ENCODE measurements around the gene ISOC2. TPM values are rescaled to one million over a fixed set of nuclear protein-coding genes. Genes with fewer than 3 reads are reported as not detected.
A peak's percentile ranks its signal among the peaks of the same experiment; 100 is the strongest.
"Not testable (repeated sequence)": the region's sequence is repeated elsewhere in the genome, so short reads cannot be mapped to it uniquely, and the experiment has no call there.

ISOC2 gene
- total RNA-seq, 6 experiments from 2014 or later, result 60.1 to 81.4 (median 66.8) TPM

GRCh38 chr19:55424518-55424917 is 36.9 kb downstream of the ISOC2 start:
- peaks cover 37% of the 10 kb centered on the region for H3K27me3 Mint-ChIP-seq (ENCODE audit: insufficient read depth)
- H3K27ac Mint-ChIP-seq, result no peak overlapping the region
- DNase-seq, result no peak
- no peaks in the 10 kb centered on the region for H3K36me3 Mint-ChIP-seq (ENCODE audit: low read depth)
- H3K4me3 Mint-ChIP-seq, result no peak overlapping the region
- no peaks in the 10 kb centered on the region for H3K9me3 Mint-ChIP-seq
- no peaks in the 10 kb centered on the region for H3K4me1 Mint-ChIP-seq (ENCODE audit: low read depth)
- TF ChIP-seq CTCF (IDR thresholded peaks at IDR 0.05), result no peak

- no peak for DNase-seq
- TF ChIP-seq CTCF (IDR thresholded peaks at IDR 0.05), result no peak
- Mint-ChIP-seq H3K27me3 (ENCODE audit: insufficient read depth) (peaks cover 35% of the 10 kb centered on the region), H3K4me3 (no peak overlapping the region), H3K4me1 (ENCODE audit: low read depth) (peaks cover 2% of the 10 kb centered on the region), H3K36me3 (ENCODE audit: low read depth) (no peaks in the 10 kb centered on the region), H3K9me3 (no peaks in the 10 kb centered on the region), H3K27ac (no peak overlapping the region)
These were observed 38.0 kb downstream of the ISOC2 start for GRCh38 chr19:55423225-55424005.

GRCh38 chr19:55421281-55421680 is 40.2 kb downstream of the ISOC2 start:
- H3K4me3 Mint-ChIP-seq, H3K27ac Mint-ChIP-seq: not testable (repeated sequence)
- H3K27me3 Mint-ChIP-seq (ENCODE audit: insufficient read depth), result peaks cover 25% of the 10 kb centered on the region

GRCh38 chr19:55419624-55420236 is 41.7 kb downstream of the ISOC2 start:
- Mint-ChIP-seq H3K27ac (no peak overlapping the region), H3K9me3 (no peaks in the 10 kb centered on the region), H3K4me1 (ENCODE audit: low read depth) (peaks cover 9% of the 10 kb centered on the region), H3K27me3 (ENCODE audit: insufficient read depth) (peaks cover 15% of the 10 kb centered on the region), H3K4me3 (no peak overlapping the region), H3K36me3 (ENCODE audit: low read depth) (no peaks in the 10 kb centered on the region)
- no peak for DNase-seq
- no peak for TF ChIP-seq CTCF (IDR thresholded peaks at IDR 0.05)

More at GRCh38 chr19:55421281-55421680, 40.2 kb downstream of the ISOC2 start:
- H3K9me3 Mint-ChIP-seq; H3K4me1 Mint-ChIP-seq (ENCODE audit: low read depth); H3K36me3 Mint-ChIP-seq (ENCODE audit: low read depth); DNase-seq: not testable (repeated sequence)

GRCh38 chr19:55419103-55419502 is 42.3 kb downstream of the ISOC2 start:
- no peaks in the 10 kb centered on the region for H3K9me3 Mint-ChIP-seq
- peaks cover 15% of the 10 kb centered on the region for H3K27me3 Mint-ChIP-seq (ENCODE audit: insufficient read depth)
- no peaks in the 10 kb centered on the region for H3K36me3 Mint-ChIP-seq (ENCODE audit: low read depth)
- no peak for DNase-seq
- no peak overlapping the region for H3K4me3 Mint-ChIP-seq
- TF ChIP-seq CTCF (IDR thresholded peaks at IDR 0.05), result no peak
- H3K27ac Mint-ChIP-seq, result no peak overlapping the region
- H3K4me1 Mint-ChIP-seq (ENCODE audit: low read depth), result peaks cover 9% of the 10 kb centered on the region

- DNase-seq, result peak; percentile 90
- no peaks in the 10 kb centered on the region for H3K9me3 Mint-ChIP-seq
- no peaks in the 10 kb centered on the region for H3K36me3 Mint-ChIP-seq (ENCODE audit: low read depth)
- H3K27me3 Mint-ChIP-seq (ENCODE audit: insufficient read depth), result peaks cover 8% of the 10 kb centered on the region
- TF ChIP-seq CTCF (IDR thresholded peaks at IDR 0.05), result peak; percentile 83
- no peak overlapping the region for H3K4me3 Mint-ChIP-seq
- H3K27ac Mint-ChIP-seq, result peak overlapping the region; percentile 53; the same call in 1 of the 2 replicates
- H3K4me1 Mint-ChIP-seq (ENCODE audit: low read depth), result peaks cover 9% of the 10 kb centered on the region
These were observed 43.3 kb downstream of the ISOC2 start for GRCh38 chr19:55418185-55418584.

Data from HFFc6 (cell line).